HG03025 (cell line): ENCODE results near the gene ACACB.

Experiments
- ATAC-seq: cut with Tn5 transposase; IDR thresholded peaks from one replicate; pipeline ENCODE4 v1.9.1; 2021; ENCODE audit warnings: mild to moderate bottlenecking, moderate library complexity; ENCODE audit not compliant: unreplicated experiment, low FRiP score

ACACB gene

GRCh38 chr12:109291521-109292341 is 175.3 kb downstream of the ACACB start:
- ATAC-seq = no peak

GRCh38 chr12:109292342-109292711 is 175.9 kb downstream of the ACACB start:
- ATAC-seq = no peak

- ATAC-seq = no peak
Measured at GRCh38 chr12:109293106-109293505, 176.7 kb downstream of the ACACB start.

GRCh38 chr12:109294286-109294796 is 178.0 kb downstream of the ACACB start:
- no peak for ATAC-seq

GRCh38 chr12:109295764-109296425 is 179.5 kb downstream of the ACACB start:
- no peak for ATAC-seq

- no peak for ATAC-seq
Measured at GRCh38 chr12:109296431-109296830, 180.0 kb downstream of the ACACB start.

GRCh38 chr12:109299849-109300248 is 183.5 kb downstream of the ACACB start:
- no peak for ATAC-seq

- ATAC-seq = no peak
Measured at GRCh38 chr12:109301643-109302168, 185.3 kb downstream of the ACACB start.

GRCh38 chr12:109302358-109302757 is 186.0 kb downstream of the ACACB start:
- ATAC-seq = no peak

GRCh38 chr12:109302770-109303169 is 186.4 kb downstream of the ACACB start:
- no peak for ATAC-seq

- no peak for ATAC-seq
Measured at GRCh38 chr12:109304485-109304884, 188.1 kb downstream of the ACACB start.

GRCh38 chr12:109305547-109305946 is 189.2 kb downstream of the ACACB start:
- no peak for ATAC-seq

GRCh38 chr12:109307051-109307450 is 190.7 kb downstream of the ACACB start:
- ATAC-seq = no peak

GRCh38 chr12:109308534-109309380 is 192.4 kb downstream of the ACACB start, which contains the start of gene FOXN4:
Gene FOXN4 (minus strand): TSS chr12:109309284. CDS start chr12:109308321, 963 bp downstream.
- ATAC-seq = no peak

GRCh38 chr12:109309381-109310246 is 193.2 kb downstream of the ACACB start:
- no peak for ATAC-seq

GRCh38 chr12:109310247-109311125 is 194.1 kb downstream of the ACACB start:
- no peak for ATAC-seq
